Liver (tissue), 9 donors: ENCODE measurements around the gene FMC1. TPM values are rescaled to one million over a fixed set of nuclear protein-coding genes. Genes with fewer than 3 reads are reported as not detected.

Experiments
- DNase-seq: peaks from one replicate; pipeline ENCODE4 v3.0.0-alpha.2; 2017; ENCODE audit warnings: low spot score
- H3K27ac ChIP-seq, 2 donors: one replicate each; pipeline ENCODE4 v1.7.0; 2013; ENCODE audit warnings: inconsistent platforms in 2 of 2, low read length in 2 of 2, control low read depth in 1 of 2, low read depth in 1 of 2, mild to moderate bottlenecking in 1 of 2
- H3K27me3 ChIP-seq, 4 donors: one replicate each; pipeline versions ENCODE4 v1.6.1 to v1.7.0; 2013; ENCODE audit warnings: low read length in 3 of 4, inconsistent platforms in 1 of 4, mild to moderate bottlenecking in 1 of 4, moderate library complexity in 1 of 4; ENCODE audit not compliant: control insufficient read depth in 4 of 4, insufficient read depth in 4 of 4
- H3K36me3 ChIP-seq, 4 donors: one replicate each; pipeline versions ENCODE4 v1.6.1 to v1.7.0; 2013; ENCODE audit warnings: low read length in 3 of 4, mild to moderate bottlenecking in 3 of 4, low read depth in 1 of 4, moderate library complexity in 1 of 4; ENCODE audit not compliant: control insufficient read depth in 4 of 4, insufficient read depth in 3 of 4
- H3K4me1 ChIP-seq, 4 donors: one replicate each; pipeline versions ENCODE4 v1.6.1 to v1.7.0; 2013; ENCODE audit warnings: low read length in 3 of 4, mild to moderate bottlenecking in 3 of 4, moderate library complexity in 1 of 4; ENCODE audit not compliant: control insufficient read depth in 4 of 4, insufficient read depth in 4 of 4
- H3K4me3 ChIP-seq, 3 donors: one replicate each; pipeline versions ENCODE4 v1.6.1 to v1.7.0; 2013; ENCODE audit warnings: low read length in 3 of 3, control low read depth in 1 of 3, low read depth in 1 of 3, mild to moderate bottlenecking in 1 of 3
- H3K9ac ChIP-seq, 2 donors: one replicate each; pipeline ENCODE4 v1.7.0; 2013; ENCODE audit warnings: low read length in 2 of 2, mild to moderate bottlenecking in 2 of 2, moderate library complexity in 2 of 2, control low read depth in 1 of 2, low read depth in 1 of 2
- H3K9me3 ChIP-seq, 4 donors: one replicate each; pipeline versions ENCODE4 v1.6.1 to v1.7.0; 2013; ENCODE audit warnings: low read length in 3 of 4; ENCODE audit not compliant: control insufficient read depth in 4 of 4
- EGR1 ChIP-seq, 2 donors: IDR thresholded peaks; 2 replicates each; pipeline ENCODE4 v1.6.1; 2016 to 2018; ENCODE audit warnings: antibody characterized with exemption in 2 of 2, low read depth in 2 of 2
- FOXA1 ChIP-seq: IDR thresholded peaks from 2 replicates; pipeline ENCODE4 v1.6.1; 2016; ENCODE audit warnings: antibody characterized with exemption
- GABPA ChIP-seq, 2 donors: IDR thresholded peaks in 1 of 2; conservative IDR thresholded peaks in 1 of 2; 2 replicates each; pipeline ENCODE4 v1.6.1; 2016; ENCODE audit warnings: antibody characterized with exemption in 2 of 2, mild to moderate bottlenecking in 1 of 2, moderate library complexity in 1 of 2
- HNF4A ChIP-seq, 2 donors: conservative IDR thresholded peaks; 2 replicates each; pipeline ENCODE4 v1.6.1; 2016; ENCODE audit warnings: antibody characterized with exemption in 2 of 2, mild to moderate bottlenecking in 2 of 2
- HNF4G ChIP-seq: IDR thresholded peaks from 2 replicates; pipeline ENCODE4 v1.6.1; 2016; ENCODE audit warnings: antibody characterized with exemption
- JUND ChIP-seq, 2 donors: IDR thresholded peaks; 2 replicates each; pipeline ENCODE4 v1.6.1; 2016; ENCODE audit warnings: antibody characterized with exemption in 2 of 2
- RAD21 ChIP-seq, 2 donors: IDR thresholded peaks; 2 replicates each; pipeline ENCODE4 v1.6.1; 2016; ENCODE audit warnings: antibody characterized with exemption in 2 of 2, mild to moderate bottlenecking in 2 of 2
- RXRA ChIP-seq, 2 donors: IDR thresholded peaks; 2 replicates each; pipeline ENCODE4 v1.6.1; 2017 to 2018; ENCODE audit warnings: antibody characterized with exemption in 2 of 2, mild to moderate bottlenecking in 1 of 2
- TAF1 ChIP-seq: conservative IDR thresholded peaks from 2 replicates; pipeline ENCODE4 v1.6.1; 2016; ENCODE audit warnings: antibody characterized with exemption, mild to moderate bottlenecking
- YY1 ChIP-seq: IDR thresholded peaks from 2 replicates; pipeline ENCODE4 v1.6.1; 2016; ENCODE audit warnings: antibody characterized with exemption, mild to moderate bottlenecking
- WGBS: extraction: QIAGEN DNeasy Blood & Tissue Kit; methylation state at CpG from one replicate; pipeline ENCODE4 v1.1.7; 2013; 5-methylcytosine and 5-hydroxymethylcytosine counted together
- polyA plus RNA-seq, 2 donors: library from polyadenylated mRNA; stranded (reverse) in 1 of 2; unstranded in 1 of 2; fragments of 200-250 nt in 1 of 2; fragments of >200 nt in 1 of 2; fragmentation: Nextera tagmentation in 1 of 2; extraction: Ambion mirVana in 1 of 2; gene quantifications; one replicate each; pipeline versions ENCODE4 v1.2.1 to v1.2.3, GENCODE V29; 2013 to 2015
- total RNA-seq, 2 donors: library from RNA; depleted of rRNA; stranded (reverse); fragments of >200 nt; gene quantifications; one replicate each; pipeline ENCODE4 v1.2.3, GENCODE V29; 2014
- TF ChIP-seq, protein P1 (sequence below): IDR thresholded peaks from 2 replicates; pipeline ENCODE4 v1.6.1; 2016; ENCODE audit warnings: antibody characterized with exemption
- TF ChIP-seq, protein P2 (sequence below): fragments of 150-350 bp; IDR thresholded peaks from 2 replicates; pipeline ENCODE4 v1.5.1; 2017; ENCODE audit warnings: improper control_type of control experiment, low read depth, low read length; ENCODE audit not compliant: missing input control
- TF ChIP-seq, protein P3 (sequence below): IDR thresholded peaks from 2 replicates; pipeline ENCODE4 v1.6.1; 2016; ENCODE audit warnings: antibody characterized with exemption
- TF ChIP-seq, protein P4 (sequence below): IDR thresholded peaks from 2 replicates; pipeline ENCODE4 v1.6.1; 2016; ENCODE audit warnings: antibody characterized with exemption, mild to moderate bottlenecking
- donor health status: healthy.
- donor health status: healthy.
- donor health status: healthy.
- donor health status: healthy.
- donor health status: healthy.

Gene FMC1
- total and polyA plus RNA-seq, 4 donors = 5.5 to 76.3 (median 10.5) TPM

DNA sequence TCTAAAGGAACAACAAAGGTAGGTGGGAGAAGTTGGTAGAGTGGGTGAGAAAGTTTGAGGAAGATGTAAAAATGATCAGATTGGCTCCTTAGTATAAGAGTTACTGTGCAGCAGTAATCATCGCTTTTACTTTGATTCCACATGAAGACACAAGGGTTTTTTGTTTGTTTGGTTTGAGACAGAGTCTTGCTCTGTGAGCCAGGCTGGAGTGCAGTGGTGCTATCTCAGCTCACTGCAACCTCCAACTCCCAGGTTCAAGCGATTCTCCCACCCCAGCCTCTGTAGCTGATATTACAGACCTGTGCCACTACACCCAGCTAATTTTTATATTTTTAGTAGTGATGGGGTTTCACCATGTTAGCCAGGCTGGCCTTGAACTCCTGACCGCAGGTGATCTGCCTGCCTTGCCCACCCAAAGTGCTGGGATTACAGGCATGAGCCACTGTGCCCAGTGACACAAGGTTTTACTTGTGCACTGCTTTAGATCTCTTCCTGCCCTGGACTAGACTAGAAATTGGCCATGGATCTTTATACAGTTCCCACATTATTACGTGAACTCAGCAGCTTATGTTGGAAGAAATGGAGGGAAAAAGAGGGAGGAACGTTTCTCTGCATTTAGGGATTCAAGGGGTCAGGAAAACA, 29.3 kb downstream of the FMC1 start:
- H3K27ac ChIP-seq = no peak overlapping the region
- H3K9me3 ChIP-seq = no peaks in the 10 kb centered on the region
- TF ChIP-seq EGR1 (IDR thresholded peaks at IDR 0.05; ENCODE audit: low read depth in 2 of 2) = no peak
- peaks cover 1 to 10% (median 5%) of the 10 kb centered on the region in 4 donors for H3K36me3 ChIP-seq
- H3K9ac ChIP-seq = no peak overlapping the region
- H3K27me3 ChIP-seq = no peaks in the 10 kb centered on the region
- no peak for DNase-seq
- WGBS = 83% methylated on average over 5 of the region's 5 CpGs
- peaks cover 0 to 6% (median 4%) of the 10 kb centered on the region in 4 donors for H3K4me1 ChIP-seq
- no peak overlapping the region for H3K4me3 ChIP-seq

DNA sequence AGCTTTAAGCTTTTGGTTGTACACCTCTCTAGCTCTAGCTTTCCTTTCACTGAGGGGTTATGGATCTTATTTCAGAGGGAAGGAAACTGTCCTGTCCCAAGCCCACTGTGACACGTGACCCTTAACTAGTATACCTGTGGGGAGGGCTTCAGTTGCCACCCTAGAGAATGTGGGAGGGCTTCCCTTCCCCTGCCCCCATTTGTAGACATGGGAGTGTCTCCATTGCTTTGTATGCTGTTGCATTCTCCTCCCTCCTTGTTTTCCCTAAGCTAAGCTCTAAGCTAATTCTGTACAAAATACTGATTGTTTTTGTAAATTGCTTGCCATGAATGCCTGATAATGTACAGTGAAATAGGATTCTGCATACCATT, 29.8 kb downstream of the FMC1 start:
- Histone ChIP-seq H3K9me3 (no peaks in the 10 kb centered on the region), H3K27ac (no peak overlapping the region), H3K4me1 (peaks cover 0 to 6% (median 4%) of the 10 kb centered on the region in 4 donors), H3K27me3 (no peaks in the 10 kb centered on the region), H3K4me3 (no peak overlapping the region), H3K9ac (no peak overlapping the region), H3K36me3 (peaks cover 1 to 14% (median 3%) of the 10 kb centered on the region in 4 donors)
- no peak for DNase-seq
- TF ChIP-seq YY1 (no peak), GABPA (IDR thresholded peaks at IDR 0.05 in 1 of 2, conservative IDR thresholded peaks at IDR 0.05 in 1 of 2) (no peak), EGR1 (IDR thresholded peaks at IDR 0.05; ENCODE audit: low read depth in 2 of 2) (no peak), JUND (IDR thresholded peaks at IDR 0.05) (no peak)
- TF ChIP-seq, protein P1, sequence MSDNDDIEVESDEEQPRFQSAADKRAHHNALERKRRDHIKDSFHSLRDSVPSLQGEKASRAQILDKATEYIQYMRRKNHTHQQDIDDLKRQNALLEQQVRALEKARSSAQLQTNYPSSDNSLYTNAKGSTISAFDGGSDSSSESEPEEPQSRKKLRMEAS = no peak
- 96% methylated on average over 1 of the region's 1 CpG for WGBS

DNA sequence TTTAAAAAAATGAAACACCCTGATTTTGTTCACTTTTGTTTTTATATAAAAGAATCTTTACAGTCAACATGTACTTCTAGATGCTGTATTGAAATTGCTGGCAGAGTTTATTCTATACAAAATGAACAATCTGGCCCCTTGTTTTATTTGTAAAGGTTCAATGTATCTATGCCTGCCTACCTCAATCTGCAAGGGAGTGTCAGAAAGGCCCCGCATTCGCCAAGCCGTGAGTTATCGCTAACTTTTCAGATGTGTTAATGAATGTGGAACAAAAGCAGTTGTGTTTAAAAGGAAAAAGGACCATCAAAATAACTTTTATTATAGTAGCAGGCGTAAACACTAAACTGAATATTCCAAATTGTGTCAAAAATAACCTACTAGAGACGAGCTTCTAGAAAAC, 33.1 kb downstream of the FMC1 start:
- Histone ChIP-seq H3K27ac (no peak overlapping the region), H3K9ac (no peak overlapping the region), H3K36me3 (peaks cover 4 to 28% (median 23%) of the 10 kb centered on the region in 4 donors), H3K27me3 (no peaks in the 10 kb centered on the region), H3K4me1 (peaks cover 0 to 6% (median 4%) of the 10 kb centered on the region in 4 donors), H3K4me3 (no peak overlapping the region), H3K9me3 (no peaks in the 10 kb centered on the region)
- DNase-seq = no peak
- TF ChIP-seq RXRA (IDR thresholded peaks at IDR 0.05) (no peak), HNF4A (conservative IDR thresholded peaks at IDR 0.05) (no peak), RAD21 (IDR thresholded peaks at IDR 0.05) (no peak), JUND (IDR thresholded peaks at IDR 0.05) (no peak), HNF4G (no peak)
- TF ChIP-seq, protein P2, sequence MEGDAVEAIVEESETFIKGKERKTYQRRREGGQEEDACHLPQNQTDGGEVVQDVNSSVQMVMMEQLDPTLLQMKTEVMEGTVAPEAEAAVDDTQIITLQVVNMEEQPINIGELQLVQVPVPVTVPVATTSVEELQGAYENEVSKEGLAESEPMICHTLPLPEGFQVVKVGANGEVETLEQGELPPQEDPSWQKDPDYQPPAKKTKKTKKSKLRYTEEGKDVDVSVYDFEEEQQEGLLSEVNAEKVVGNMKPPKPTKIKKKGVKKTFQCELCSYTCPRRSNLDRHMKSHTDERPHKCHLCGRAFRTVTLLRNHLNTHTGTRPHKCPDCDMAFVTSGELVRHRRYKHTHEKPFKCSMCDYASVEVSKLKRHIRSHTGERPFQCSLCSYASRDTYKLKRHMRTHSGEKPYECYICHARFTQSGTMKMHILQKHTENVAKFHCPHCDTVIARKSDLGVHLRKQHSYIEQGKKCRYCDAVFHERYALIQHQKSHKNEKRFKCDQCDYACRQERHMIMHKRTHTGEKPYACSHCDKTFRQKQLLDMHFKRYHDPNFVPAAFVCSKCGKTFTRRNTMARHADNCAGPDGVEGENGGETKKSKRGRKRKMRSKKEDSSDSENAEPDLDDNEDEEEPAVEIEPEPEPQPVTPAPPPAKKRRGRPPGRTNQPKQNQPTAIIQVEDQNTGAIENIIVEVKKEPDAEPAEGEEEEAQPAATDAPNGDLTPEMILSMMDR = no peak
- 96% methylated on average over 6 of the region's 6 CpGs for WGBS

DNA sequence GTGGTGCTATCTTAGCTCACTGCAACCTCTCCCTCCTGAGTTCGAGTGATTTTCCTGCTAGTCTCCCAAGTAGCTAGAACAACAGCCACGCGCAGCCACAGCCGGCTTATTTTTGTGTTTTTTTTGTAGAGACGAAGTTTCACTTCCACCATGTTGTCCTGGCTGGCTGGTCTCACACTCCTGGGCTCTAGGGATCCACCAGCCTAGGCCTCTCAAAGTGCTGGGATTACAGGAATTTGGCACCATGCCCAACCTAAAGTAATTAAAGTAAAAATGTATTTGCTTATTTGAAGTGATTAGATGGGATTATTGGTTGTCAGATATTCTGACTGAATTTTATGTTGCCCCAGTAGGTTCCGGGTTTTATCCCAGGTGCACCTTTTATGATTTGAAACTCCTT, 41.3 kb downstream of the FMC1 start:
- H3K27ac ChIP-seq = no peak overlapping the region
- no peaks in the 10 kb centered on the region for H3K9me3 ChIP-seq
- H3K9ac ChIP-seq = no peak overlapping the region
- WGBS = 90% methylated on average over 6 of the region's 6 CpGs
- H3K4me1 ChIP-seq = no peaks in the 10 kb centered on the region
- H3K27me3 ChIP-seq = no peaks in the 10 kb centered on the region
- peaks cover 12 to 29% (median 23%) of the 10 kb centered on the region in 4 donors for H3K36me3 ChIP-seq
- no peak for DNase-seq
- no peak overlapping the region for H3K4me3 ChIP-seq
- TF ChIP-seq, protein P3, sequence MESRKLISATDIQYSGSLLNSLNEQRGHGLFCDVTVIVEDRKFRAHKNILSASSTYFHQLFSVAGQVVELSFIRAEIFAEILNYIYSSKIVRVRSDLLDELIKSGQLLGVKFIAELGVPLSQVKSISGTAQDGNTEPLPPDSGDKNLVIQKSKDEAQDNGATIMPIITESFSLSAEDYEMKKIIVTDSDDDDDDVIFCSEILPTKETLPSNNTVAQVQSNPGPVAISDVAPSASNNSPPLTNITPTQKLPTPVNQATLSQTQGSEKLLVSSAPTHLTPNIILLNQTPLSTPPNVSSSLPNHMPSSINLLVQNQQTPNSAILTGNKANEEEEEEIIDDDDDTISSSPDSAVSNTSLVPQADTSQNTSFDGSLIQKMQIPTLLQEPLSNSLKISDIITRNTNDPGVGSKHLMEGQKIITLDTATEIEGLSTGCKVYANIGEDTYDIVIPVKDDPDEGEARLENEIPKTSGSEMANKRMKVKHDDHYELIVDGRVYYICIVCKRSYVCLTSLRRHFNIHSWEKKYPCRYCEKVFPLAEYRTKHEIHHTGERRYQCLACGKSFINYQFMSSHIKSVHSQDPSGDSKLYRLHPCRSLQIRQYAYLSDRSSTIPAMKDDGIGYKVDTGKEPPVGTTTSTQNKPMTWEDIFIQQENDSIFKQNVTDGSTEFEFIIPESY = no peak
- TF ChIP-seq EGR1 (IDR thresholded peaks at IDR 0.05; ENCODE audit: low read depth in 2 of 2) (no peak), GABPA (IDR thresholded peaks at IDR 0.05 in 1 of 2, conservative IDR thresholded peaks at IDR 0.05 in 1 of 2) (no peak), RXRA (IDR thresholded peaks at IDR 0.05) (no peak), TAF1 (no peak), FOXA1 (no peak), HNF4G (no peak), YY1 (no peak), JUND (IDR thresholded peaks at IDR 0.05) (no peak)
- TF ChIP-seq, protein P1 = no peak
- TF ChIP-seq, protein P4, sequence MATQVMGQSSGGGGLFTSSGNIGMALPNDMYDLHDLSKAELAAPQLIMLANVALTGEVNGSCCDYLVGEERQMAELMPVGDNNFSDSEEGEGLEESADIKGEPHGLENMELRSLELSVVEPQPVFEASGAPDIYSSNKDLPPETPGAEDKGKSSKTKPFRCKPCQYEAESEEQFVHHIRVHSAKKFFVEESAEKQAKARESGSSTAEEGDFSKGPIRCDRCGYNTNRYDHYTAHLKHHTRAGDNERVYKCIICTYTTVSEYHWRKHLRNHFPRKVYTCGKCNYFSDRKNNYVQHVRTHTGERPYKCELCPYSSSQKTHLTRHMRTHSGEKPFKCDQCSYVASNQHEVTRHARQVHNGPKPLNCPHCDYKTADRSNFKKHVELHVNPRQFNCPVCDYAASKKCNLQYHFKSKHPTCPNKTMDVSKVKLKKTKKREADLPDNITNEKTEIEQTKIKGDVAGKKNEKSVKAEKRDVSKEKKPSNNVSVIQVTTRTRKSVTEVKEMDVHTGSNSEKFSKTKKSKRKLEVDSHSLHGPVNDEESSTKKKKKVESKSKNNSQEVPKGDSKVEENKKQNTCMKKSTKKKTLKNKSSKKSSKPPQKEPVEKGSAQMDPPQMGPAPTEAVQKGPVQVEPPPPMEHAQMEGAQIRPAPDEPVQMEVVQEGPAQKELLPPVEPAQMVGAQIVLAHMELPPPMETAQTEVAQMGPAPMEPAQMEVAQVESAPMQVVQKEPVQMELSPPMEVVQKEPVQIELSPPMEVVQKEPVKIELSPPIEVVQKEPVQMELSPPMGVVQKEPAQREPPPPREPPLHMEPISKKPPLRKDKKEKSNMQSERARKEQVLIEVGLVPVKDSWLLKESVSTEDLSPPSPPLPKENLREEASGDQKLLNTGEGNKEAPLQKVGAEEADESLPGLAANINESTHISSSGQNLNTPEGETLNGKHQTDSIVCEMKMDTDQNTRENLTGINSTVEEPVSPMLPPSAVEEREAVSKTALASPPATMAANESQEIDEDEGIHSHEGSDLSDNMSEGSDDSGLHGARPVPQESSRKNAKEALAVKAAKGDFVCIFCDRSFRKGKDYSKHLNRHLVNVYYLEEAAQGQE = no peak
